Chondrocyte (in vitro differentiated cells): ENCODE measurements around the gene ULBP3. TPM values are rescaled to one million over a fixed set of nuclear protein-coding genes. Genes with fewer than 3 reads are reported as not detected.
A peak's percentile ranks its signal among the peaks of the same experiment; 100 is the strongest.
"Not testable (repeated sequence)": the region's sequence is repeated elsewhere in the genome, so short reads cannot be mapped to it uniquely, and the experiment has no call there.

ENCODE experiments used
- DNase-seq: peaks from one replicate; pipeline ENCODE4 v3.0.0; 2021; ENCODE audit warnings: mixed read lengths, low spot score
- H3K27ac Mint-ChIP-seq: one replicate; pipeline ENCODE4 v1.8.0; 2021; ENCODE audit warnings: mild to moderate bottlenecking, moderate library complexity, mixed read lengths; ENCODE audit not compliant: unreplicated experiment
- H3K27me3 Mint-ChIP-seq: 2 replicates; pipeline ENCODE4 v1.8.0; 2021; ENCODE audit warnings: low read depth, mixed read lengths
- H3K36me3 Mint-ChIP-seq: 2 replicates; pipeline ENCODE4 v1.8.0; 2021; ENCODE audit warnings: low read depth, mixed read lengths
- H3K4me1 Mint-ChIP-seq: 2 replicates; pipeline ENCODE4 v1.8.0; 2021; ENCODE audit warnings: low read depth, mild to moderate bottlenecking, mixed read lengths
- H3K4me3 Mint-ChIP-seq: one replicate; pipeline ENCODE4 v1.8.0; 2021; ENCODE audit warnings: mild to moderate bottlenecking, moderate library complexity, mixed read lengths; ENCODE audit not compliant: unreplicated experiment
- H3K9me3 Mint-ChIP-seq: 2 replicates; pipeline ENCODE4 v1.8.0; 2021; ENCODE audit warnings: low read depth, mixed read lengths
- total RNA-seq: library from RNA; stranded (reverse); gene quantifications from 3 replicates; pipeline ENCODE4 v1.2.1, GENCODE V29; 2021
- TF ChIP-seq, protein P1 (sequence below): fragments of 200-600 bp; sonication (generic); IDR thresholded peaks from 2 replicates; pipeline ENCODE4 v1.5.0; 2021; ENCODE audit warnings: antibody characterized with exemption, mild to moderate bottlenecking, moderate library complexity

Gene ULBP3
- total RNA-seq, 1 donor from 2014 or later = 5.0 TPM

DNA sequence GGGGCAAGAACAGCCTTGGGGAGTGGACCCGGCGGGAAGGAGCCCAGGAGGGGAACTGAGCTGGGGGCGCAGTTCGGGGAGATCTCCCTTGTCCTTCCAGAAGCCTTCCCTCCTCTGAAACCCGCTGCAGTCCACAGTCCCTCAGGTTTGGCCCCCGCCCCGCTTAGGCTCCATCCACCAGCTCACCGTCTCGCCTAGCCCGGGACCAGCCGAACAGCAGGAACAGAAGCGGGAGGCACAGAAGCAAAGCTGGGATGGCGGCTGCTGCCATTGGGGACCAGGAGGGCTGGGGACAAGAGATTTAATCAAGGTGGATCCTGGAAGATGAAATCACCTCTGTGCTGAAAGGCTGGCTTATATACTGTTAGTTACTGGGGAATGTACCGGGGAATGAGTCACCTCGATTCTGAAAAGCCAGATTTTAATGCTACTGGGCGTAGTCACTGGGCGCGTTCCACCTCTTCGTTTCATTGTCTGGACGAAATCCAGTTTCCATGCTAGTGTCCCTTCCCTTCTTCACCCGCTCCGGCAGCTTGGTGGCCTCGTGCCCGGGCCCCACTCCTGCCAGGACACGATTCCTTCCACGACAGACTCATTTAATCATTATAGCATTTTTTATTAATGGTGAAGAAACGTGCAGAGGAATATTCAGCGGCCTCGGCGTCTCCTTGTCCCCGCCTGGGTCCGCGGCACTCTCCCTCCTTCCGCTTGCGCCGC lies 43.6 kb downstream of the ULBP3 start, which contains the start of gene RAET1L:
RAET1L (minus strand) TSS at position 332 of the 717 bp plus-strand sequence; CDS start at position 271, 61 bp downstream.
- H3K4me1 Mint-ChIP-seq = no peaks in the 10 kb centered on the region
- H3K9me3 Mint-ChIP-seq = no peaks in the 10 kb centered on the region
- TF ChIP-seq, protein P1, sequence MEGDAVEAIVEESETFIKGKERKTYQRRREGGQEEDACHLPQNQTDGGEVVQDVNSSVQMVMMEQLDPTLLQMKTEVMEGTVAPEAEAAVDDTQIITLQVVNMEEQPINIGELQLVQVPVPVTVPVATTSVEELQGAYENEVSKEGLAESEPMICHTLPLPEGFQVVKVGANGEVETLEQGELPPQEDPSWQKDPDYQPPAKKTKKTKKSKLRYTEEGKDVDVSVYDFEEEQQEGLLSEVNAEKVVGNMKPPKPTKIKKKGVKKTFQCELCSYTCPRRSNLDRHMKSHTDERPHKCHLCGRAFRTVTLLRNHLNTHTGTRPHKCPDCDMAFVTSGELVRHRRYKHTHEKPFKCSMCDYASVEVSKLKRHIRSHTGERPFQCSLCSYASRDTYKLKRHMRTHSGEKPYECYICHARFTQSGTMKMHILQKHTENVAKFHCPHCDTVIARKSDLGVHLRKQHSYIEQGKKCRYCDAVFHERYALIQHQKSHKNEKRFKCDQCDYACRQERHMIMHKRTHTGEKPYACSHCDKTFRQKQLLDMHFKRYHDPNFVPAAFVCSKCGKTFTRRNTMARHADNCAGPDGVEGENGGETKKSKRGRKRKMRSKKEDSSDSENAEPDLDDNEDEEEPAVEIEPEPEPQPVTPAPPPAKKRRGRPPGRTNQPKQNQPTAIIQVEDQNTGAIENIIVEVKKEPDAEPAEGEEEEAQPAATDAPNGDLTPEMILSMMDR = no peak
- H3K36me3 Mint-ChIP-seq = no peaks in the 10 kb centered on the region
- peaks cover 40% of the 10 kb centered on the region for H3K27me3 Mint-ChIP-seq
- no peak within 1 kb of the TSS for H3K4me3 Mint-ChIP-seq
- no peak for DNase-seq
- no peak within 1 kb of the TSS for H3K27ac Mint-ChIP-seq

DNA sequence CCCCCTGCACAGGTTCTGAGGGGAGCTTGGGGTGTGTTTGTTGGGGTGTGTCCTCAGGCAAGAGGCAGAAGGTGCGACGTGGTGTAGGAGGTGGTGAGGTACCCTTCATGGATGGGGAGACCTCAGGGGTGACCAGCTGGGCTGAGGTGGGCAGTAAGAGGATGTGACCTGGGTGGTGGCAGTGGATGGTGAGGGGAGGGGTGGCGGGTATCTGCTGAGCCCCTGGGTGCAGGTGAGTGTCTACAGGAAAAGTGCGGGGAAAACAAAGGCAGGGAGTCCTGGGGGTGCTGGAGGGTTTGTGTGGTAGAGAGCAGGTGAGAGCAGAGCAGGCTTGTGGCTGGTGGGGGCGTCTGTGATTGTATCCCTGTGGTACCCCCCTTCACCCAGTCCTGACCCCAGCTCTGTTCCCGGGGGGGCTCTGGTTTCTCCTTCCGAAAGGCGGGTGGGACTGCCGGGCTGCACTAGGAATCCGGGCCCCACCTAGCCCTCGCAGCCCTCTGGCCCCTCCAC lies 44.2 kb downstream of the ULBP3 start:
- Mint-ChIP-seq H3K4me3 (no peak overlapping the region), H3K27me3 (peaks cover 37% of the 10 kb centered on the region), H3K9me3 (no peaks in the 10 kb centered on the region), H3K36me3 (no peaks in the 10 kb centered on the region), H3K4me1 (no peaks in the 10 kb centered on the region), H3K27ac (no peak overlapping the region)
- TF ChIP-seq, protein P1 = no peak
- DNase-seq = no peak

DNA sequence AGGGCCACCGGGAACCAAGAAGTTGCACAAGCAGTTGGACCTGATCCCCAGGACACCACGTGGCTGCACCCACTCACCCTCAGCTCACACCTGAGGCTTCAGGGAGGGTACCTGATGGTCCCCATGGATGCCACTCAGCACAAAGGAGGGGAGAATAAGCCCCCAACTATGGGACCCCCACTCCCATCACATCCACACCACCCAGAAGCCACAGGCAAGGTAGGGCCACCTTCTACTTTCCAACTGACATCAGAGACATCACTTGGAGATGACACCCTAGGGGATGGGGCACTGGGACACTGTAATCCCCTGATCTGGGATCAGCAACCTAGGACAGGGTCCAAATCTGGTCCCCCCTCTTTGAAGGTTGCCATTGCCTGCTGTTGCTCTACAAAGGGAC lies 44.9 kb downstream of the ULBP3 start:
- DNase-seq, H3K9me3 Mint-ChIP-seq, H3K4me3 Mint-ChIP-seq, H3K4me1 Mint-ChIP-seq, H3K36me3 Mint-ChIP-seq, H3K27ac Mint-ChIP-seq: not testable (repeated sequence)
- H3K27me3 Mint-ChIP-seq = peaks cover 36% of the 10 kb centered on the region

DNA sequence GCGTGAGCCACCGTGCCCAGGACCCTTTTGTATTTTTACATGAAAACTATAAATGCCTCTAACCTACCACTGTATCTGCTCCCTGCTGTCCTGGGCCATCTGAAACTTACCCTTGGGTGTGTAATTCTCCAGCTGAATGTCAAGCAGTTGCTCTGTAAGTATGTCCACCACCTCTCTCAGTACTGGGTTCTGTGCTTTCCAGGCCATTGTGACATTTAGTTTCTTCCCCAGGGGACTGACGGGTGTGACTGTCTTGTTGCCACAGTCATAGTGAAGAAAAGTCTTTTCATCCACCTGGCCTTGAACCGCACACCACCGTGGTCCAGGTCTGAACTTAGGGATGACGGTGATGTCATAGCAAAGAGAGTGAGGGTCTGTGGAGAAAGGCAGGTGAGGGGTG lies 47.1 kb downstream of the ULBP3 start:
- not testable (repeated sequence) for H3K27ac Mint-ChIP-seq, DNase-seq, H3K4me1 Mint-ChIP-seq, H3K4me3 Mint-ChIP-seq, H3K9me3 Mint-ChIP-seq, H3K36me3 Mint-ChIP-seq
- H3K27me3 Mint-ChIP-seq = peaks cover 38% of the 10 kb centered on the region

DNA sequence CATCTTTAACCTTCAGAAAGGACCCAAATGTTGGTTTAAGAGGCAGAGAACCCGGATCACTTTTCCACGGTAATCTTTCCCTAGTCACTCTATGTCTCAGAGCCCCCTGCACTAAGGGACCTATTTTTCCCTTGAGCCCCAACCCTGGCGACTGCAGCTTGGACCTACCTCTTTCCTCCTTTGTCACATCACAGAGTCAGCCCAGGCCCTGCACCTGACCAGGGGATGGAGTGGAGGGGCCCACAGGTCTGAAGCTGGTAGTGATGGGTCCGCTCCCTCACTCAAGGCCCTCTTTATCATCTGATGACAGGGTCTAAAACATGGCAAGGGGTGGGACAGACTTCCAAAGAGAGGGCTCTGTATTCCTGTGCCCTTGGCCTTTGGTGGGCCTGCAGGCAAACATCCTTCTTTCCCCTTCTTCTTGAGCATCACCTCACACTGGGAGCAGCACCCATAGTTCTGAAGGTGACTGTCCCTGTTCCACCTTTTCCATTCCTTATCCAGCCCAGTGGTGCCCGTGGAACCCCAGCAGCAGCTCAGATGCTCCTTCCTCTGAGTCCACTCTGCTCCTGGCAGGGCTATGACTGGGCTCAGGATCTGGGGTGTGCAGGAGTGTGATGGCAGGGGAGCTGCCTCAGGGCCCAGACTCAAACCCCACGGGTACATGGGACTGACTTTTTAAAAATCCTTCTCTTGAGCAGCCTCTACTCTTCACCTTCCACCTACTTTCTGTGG lies 49.9 kb downstream of the ULBP3 start:
- TF ChIP-seq, protein P1 = no peak
- Mint-ChIP-seq H3K4me3 (no peak overlapping the region), H3K27ac (no peak overlapping the region), H3K4me1 (peaks cover 6% of the 10 kb centered on the region), H3K27me3 (peaks cover 55% of the 10 kb centered on the region), H3K9me3 (no peaks in the 10 kb centered on the region), H3K36me3 (no peaks in the 10 kb centered on the region)
- no peak for DNase-seq

DNA sequence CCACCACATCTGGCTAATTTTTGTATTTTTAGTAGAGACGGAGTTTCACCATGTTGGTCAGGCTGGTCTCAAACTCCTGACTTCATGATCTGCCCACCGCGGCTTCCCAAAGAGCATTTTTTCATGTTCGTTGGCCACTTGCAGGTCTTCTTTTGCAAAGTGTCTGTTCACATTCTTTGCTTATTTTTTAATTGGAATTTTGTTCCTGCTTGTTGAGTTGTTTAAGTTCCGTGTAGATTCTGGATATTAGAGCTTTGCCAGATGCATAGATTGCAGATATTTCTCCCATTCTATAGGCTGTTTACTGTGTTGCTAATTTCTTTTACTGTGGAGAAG lies 51.8 kb downstream of the ULBP3 start:
- peaks cover 71% of the 10 kb centered on the region for H3K27me3 Mint-ChIP-seq
- not testable (repeated sequence) for H3K27ac Mint-ChIP-seq, DNase-seq, H3K4me3 Mint-ChIP-seq, H3K36me3 Mint-ChIP-seq, H3K9me3 Mint-ChIP-seq, H3K4me1 Mint-ChIP-seq
- TF ChIP-seq, protein P1 = peak; percentile 65
